CD4-positive, alpha-beta memory T cell (primary cell): Measurements from ENCODE around the gene MAIP1. TPM values are rescaled to one million over a fixed set of nuclear protein-coding genes. Genes with fewer than 3 reads are reported as not detected.

ENCODE experiments used
- CTCF ChIA-PET: fragments of 350-600 bp; sonication (Branson Sonifier 250); formaldehyde crosslinking; loops from one replicate; lab custom pipeline; 2021; ENCODE audit warnings: inconsistent platforms; ENCODE audit not compliant: partially characterized antibody; lab: Charles Lee
- POLR2A ChIA-PET: fragments of 350-600 bp; sonication (Branson Sonifier 250); formaldehyde crosslinking; loops from one replicate; lab custom pipeline; 2021; ENCODE audit not compliant: partially characterized antibody; lab: Charles Lee
- DNase-seq, 5 donors: peaks; one replicate each; pipeline versions ENCODE4 v3.0.0 to v3.0.0-alpha.2; 2020 to 2022; ENCODE audit warnings: mixed read lengths in 1 of 5
- H3K27ac ChIP-seq: one replicate; pipeline ENCODE4 v1.7.0; 2013; ENCODE audit warnings: low read depth, low read length
- H3K27me3 ChIP-seq: 2 replicates; pipeline ENCODE4 v1.7.0; 2013; ENCODE audit warnings: mild to moderate bottlenecking, low read length, moderate library complexity; ENCODE audit not compliant: insufficient read depth
- H3K36me3 ChIP-seq: 2 replicates; pipeline ENCODE4 v1.7.0; 2013; ENCODE audit warnings: mild to moderate bottlenecking, low read length, moderate library complexity; ENCODE audit not compliant: insufficient read depth
- H3K4me1 ChIP-seq: 2 replicates; pipeline ENCODE4 v1.7.0; 2013; ENCODE audit warnings: mild to moderate bottlenecking, low read length, moderate library complexity; ENCODE audit not compliant: insufficient read depth
- H3K4me3 ChIP-seq, 2 donors: one replicate each; pipeline ENCODE4 v1.7.0; 2013; ENCODE audit warnings: low read length in 2 of 2, mild to moderate bottlenecking in 1 of 2
- H3K9me3 ChIP-seq, 2 donors: one replicate each; pipeline ENCODE4 v1.7.0; 2013; ENCODE audit warnings: low read length in 2 of 2, control low read depth in 1 of 2; ENCODE audit not compliant: control insufficient read depth in 1 of 2
- H3K27ac Mint-ChIP-seq, 7 donors: one replicate each; pipeline ENCODE4 v1.8.0; 2020 to 2021; ENCODE audit warnings: mixed read lengths in 7 of 7, mild to moderate bottlenecking in 6 of 7, inconsistent platforms in 3 of 7, moderate library complexity in 3 of 7
- H3K27me3 Mint-ChIP-seq, 2 donors: one replicate each; pipeline ENCODE4 v1.8.0; 2020 to 2021; ENCODE audit warnings: mixed read lengths in 2 of 2
- H3K36me3 Mint-ChIP-seq, 2 donors: one replicate each; pipeline ENCODE4 v1.8.0; 2020 to 2021; ENCODE audit warnings: mixed read lengths in 2 of 2, inconsistent platforms in 1 of 2, mild to moderate bottlenecking in 1 of 2
- H3K4me1 Mint-ChIP-seq, 4 donors: one replicate each; pipeline ENCODE4 v1.8.0; 2020 to 2021; ENCODE audit warnings: mixed read lengths in 4 of 4, mild to moderate bottlenecking in 1 of 4
- H3K4me3 Mint-ChIP-seq, 8 donors: one replicate each; pipeline ENCODE4 v1.8.0; 2020 to 2021; ENCODE audit warnings: mixed read lengths in 8 of 8, mild to moderate bottlenecking in 7 of 8, moderate library complexity in 6 of 8, inconsistent platforms in 3 of 8
- H3K9me3 Mint-ChIP-seq, 8 donors: one replicate each; pipeline ENCODE4 v1.8.0; 2020 to 2021; ENCODE audit warnings: mixed read lengths in 8 of 8, mild to moderate bottlenecking in 5 of 8, inconsistent platforms in 3 of 8, moderate library complexity in 1 of 8
- intact Hi-C: fragments of 100-400 bp; cut with micrococcal nuclease; formaldehyde crosslinking; loops from one replicate; pipeline ENCODE4 v1.15.1; 2023
- polyA plus RNA-seq, 2 donors: library from polyadenylated mRNA; unstranded; fragments of 300-500 nt; fragmentation: Illumina TruSeq; gene quantifications; one replicate each; pipeline ENCODE4 v1.2.3, GENCODE V29; 2021
- total RNA-seq, 2 experiments: library from RNA; stranded (reverse); gene quantifications; one replicate each; pipeline ENCODE4 v1.2.3, GENCODE V29; 2021

Gene MAIP1
- total and polyA plus RNA-seq, 4 experiments from 2014 or later: 12.5 to 15.9 (median 14.5) TPM

GRCh38 chr2:199962203-199962602, 6.8 kb downstream of the MAIP1 start:
- Mint-ChIP-seq H3K27ac (no peak overlapping the region), H3K36me3 (peaks cover 42 to 74% of the 10 kb centered on the region in 2 donors), H3K4me1 (peaks cover 7 to 17% (median 12%) of the 10 kb centered on the region in 4 donors), H3K9me3 (no peaks in the 10 kb centered on the region), H3K4me3 (no peak overlapping the region), H3K27me3 (no peaks in the 10 kb centered on the region)
- intact Hi-C loops: no loop called here
- no peaks in the 10 kb centered on the region for H3K27me3 ChIP-seq
- DNase-seq: no peak
- H3K4me1 ChIP-seq: peaks cover 9% of the 10 kb centered on the region
- H3K27ac ChIP-seq: no peak overlapping the region
- no peaks in the 10 kb centered on the region for H3K9me3 ChIP-seq
- ChIA-PET CTCF (no interaction called here), POLR2A (no interaction called here)
- no peak overlapping the region for H3K4me3 ChIP-seq
- peaks cover 29% of the 10 kb centered on the region for H3K36me3 ChIP-seq

GRCh38 chr2:199966405-199966804, 11.0 kb downstream of the MAIP1 start:
- ChIA-PET CTCF (interaction anchor here (1.4 to 1.7 kb wide), 2 partner anchors 14 to 515 kb away, joined by 4 to 6 read pairs; no protein-coding TSS in a partner anchor), POLR2A (no interaction called here)
- Histone ChIP-seq H3K27ac (no peak overlapping the region), H3K27me3 (no peaks in the 10 kb centered on the region), H3K36me3 (peaks cover 19% of the 10 kb centered on the region), H3K4me3 (no peak overlapping the region), H3K4me1 (no peaks in the 10 kb centered on the region), H3K9me3 (no peaks in the 10 kb centered on the region)
- H3K4me3 Mint-ChIP-seq: no peak overlapping the region
- DNase-seq: no peak
- H3K27me3 Mint-ChIP-seq: no peaks in the 10 kb centered on the region
- intact Hi-C loops: no loop called here
- no peaks in the 10 kb centered on the region for H3K9me3 Mint-ChIP-seq
- H3K4me1 Mint-ChIP-seq: peaks cover 0 to 1% (median 0%) of the 10 kb centered on the region in 4 donors
- no peak overlapping the region for H3K27ac Mint-ChIP-seq
- H3K36me3 Mint-ChIP-seq: peaks cover 32 to 51% of the 10 kb centered on the region in 2 donors

- no peak for DNase-seq
- peaks cover 13% of the 10 kb centered on the region for H3K36me3 ChIP-seq
- H3K27ac ChIP-seq: no peak overlapping the region
- H3K27ac Mint-ChIP-seq: no peak overlapping the region
- H3K9me3 ChIP-seq: no peaks in the 10 kb centered on the region
- H3K4me1 ChIP-seq: no peaks in the 10 kb centered on the region
- intact Hi-C loops: no loop called here
- H3K4me3 Mint-ChIP-seq: no peak overlapping the region
- H3K9me3 Mint-ChIP-seq: no peaks in the 10 kb centered on the region
- no peaks in the 10 kb centered on the region for H3K27me3 ChIP-seq
- no peak overlapping the region for H3K4me3 ChIP-seq
- CTCF ChIA-PET: interaction anchor here (1.1 to 1.4 kb wide), 2 partner anchors 515 to 541 kb away, joined by 3 to 4 read pairs; no protein-coding TSS in a partner anchor
- peaks cover 27 to 46% of the 10 kb centered on the region in 2 donors for H3K36me3 Mint-ChIP-seq
- no peaks in the 10 kb centered on the region for H3K27me3 Mint-ChIP-seq
- POLR2A ChIA-PET: no interaction called here
- H3K4me1 Mint-ChIP-seq: no peaks in the 10 kb centered on the region
Measured at GRCh38 chr2:199966976-199967375, 11.6 kb downstream of the MAIP1 start.

GRCh38 chr2:199968126-199968525, 12.7 kb downstream of the MAIP1 start:
- Histone ChIP-seq H3K36me3 (peaks cover 7% of the 10 kb centered on the region), H3K4me1 (no peaks in the 10 kb centered on the region), H3K27me3 (no peaks in the 10 kb centered on the region), H3K4me3 (no peak overlapping the region), H3K27ac (no peak overlapping the region), H3K9me3 (no peaks in the 10 kb centered on the region)
- ChIA-PET CTCF (interaction anchor here (1.4 kb wide), 1 partner anchor 518 kb away, joined by 3 read pairs; no protein-coding TSS in a partner anchor), POLR2A (no interaction called here)
- Mint-ChIP-seq H3K4me1 (no peaks in the 10 kb centered on the region), H3K4me3 (no peak overlapping the region), H3K36me3 (peaks cover 20 to 37% of the 10 kb centered on the region in 2 donors), H3K9me3 (no peaks in the 10 kb centered on the region), H3K27ac (no peak overlapping the region), H3K27me3 (no peaks in the 10 kb centered on the region)
- DNase-seq: no peak
- intact Hi-C loops: no loop called here

- Histone ChIP-seq H3K4me3 (no peak overlapping the region), H3K4me1 (no peaks in the 10 kb centered on the region), H3K27ac (no peak overlapping the region), H3K27me3 (no peaks in the 10 kb centered on the region), H3K36me3 (no peaks in the 10 kb centered on the region), H3K9me3 (no peaks in the 10 kb centered on the region)
- intact Hi-C loops: no loop called here
- no peak for DNase-seq
- no peaks in the 10 kb centered on the region for H3K27me3 Mint-ChIP-seq
- peak overlapping the region in 4 of 7 donors; percentile 4 to 37 (median 20) for H3K27ac Mint-ChIP-seq
- CTCF ChIA-PET: interaction anchor here (1.0 kb wide), 1 partner anchor 8 kb away, joined by 3 read pairs; no protein-coding TSS in a partner anchor
- H3K36me3 Mint-ChIP-seq: peaks cover 7 to 12% of the 10 kb centered on the region in 2 donors
- H3K9me3 Mint-ChIP-seq: peaks cover 0 to 4% (median 0%) of the 10 kb centered on the region in 8 donors
- H3K4me3 Mint-ChIP-seq: no peak overlapping the region
- POLR2A ChIA-PET: no interaction called here
- no peaks in the 10 kb centered on the region for H3K4me1 Mint-ChIP-seq
Measured at GRCh38 chr2:199972088-199972626, 16.8 kb downstream of the MAIP1 start.

GRCh38 chr2:199973703-199974102, 18.3 kb downstream of the MAIP1 start:
- intact Hi-C loops: no loop called here
- POLR2A ChIA-PET: no interaction called here

GRCh38 chr2:199975273-199975895, 20.0 kb downstream of the MAIP1 start:
- intact Hi-C loops: no loop called here
- Mint-ChIP-seq H3K4me1 (peaks cover 0 to 5% (median under 1%) of the 10 kb centered on the region in 4 donors), H3K9me3 (peaks cover 0 to 4% (median 0%) of the 10 kb centered on the region in 8 donors)

More at GRCh38 chr2:199973703-199974102, 18.3 kb downstream of the MAIP1 start:
- H3K36me3 Mint-ChIP-seq: peaks cover 3 to 4% of the 10 kb centered on the region in 2 donors
- H3K27me3 Mint-ChIP-seq: no peaks in the 10 kb centered on the region
- no peak overlapping the region for H3K4me3 Mint-ChIP-seq
- no peaks in the 10 kb centered on the region for H3K4me1 ChIP-seq
- no peak overlapping the region for H3K27ac ChIP-seq
- peaks cover 0 to 4% (median 0%) of the 10 kb centered on the region in 8 donors for H3K9me3 Mint-ChIP-seq
- H3K4me3 ChIP-seq: no peak overlapping the region
- H3K27me3 ChIP-seq: no peaks in the 10 kb centered on the region
- H3K27ac Mint-ChIP-seq: no peak overlapping the region
- CTCF ChIA-PET: interaction anchor here (0.7 to 1.8 kb wide), 9 partner anchors 12 to 510 kb away, joined by 3 to 6 read pairs (median 4); no protein-coding TSS in a partner anchor
- H3K9me3 ChIP-seq: no peaks in the 10 kb centered on the region
- H3K36me3 ChIP-seq: no peaks in the 10 kb centered on the region
- no peaks in the 10 kb centered on the region for H3K4me1 Mint-ChIP-seq
- DNase-seq: no peak

More at GRCh38 chr2:199975273-199975895, 20.0 kb downstream of the MAIP1 start:
- no peaks in the 10 kb centered on the region for H3K9me3 ChIP-seq
- Mint-ChIP-seq H3K36me3 (peaks cover 3 to 4% of the 10 kb centered on the region in 2 donors), H3K27ac (no peak overlapping the region), H3K4me3 (no peak overlapping the region), H3K27me3 (peaks cover 0 to 2% of the 10 kb centered on the region in 2 donors)
- DNase-seq: no peak
- H3K27me3 ChIP-seq: no peaks in the 10 kb centered on the region
- no peaks in the 10 kb centered on the region for H3K4me1 ChIP-seq
- ChIA-PET POLR2A (interaction anchor here (0.8 kb wide), 1 partner anchor 493 kb away, joined by 3 read pairs; no protein-coding TSS in a partner anchor), CTCF (interaction anchor here (0.9 to 1.9 kb wide), 6 partner anchors 10 to 508 kb away, joined by 4 to 13 read pairs (median 5); no protein-coding TSS in a partner anchor)
- no peak overlapping the region for H3K4me3 ChIP-seq
- H3K27ac ChIP-seq: no peak overlapping the region
- no peaks in the 10 kb centered on the region for H3K36me3 ChIP-seq
